Epithelial cell of esophagus (primary cell): Measurements from ENCODE around the gene ISYNA1.

ENCODE experiments used
- DNase-seq: peaks from one replicate; pipeline ENCODE4 v3.0.0; 2010; ENCODE audit warnings: low read depth
- H3K4me3 ChIP-seq: 2 replicates; pipeline ENCODE4 v1.5.1; 2011; ENCODE audit warnings: mild to moderate bottlenecking, low read length, control low read depth
- TF ChIP-seq, protein P1 (sequence below): IDR thresholded peaks from 2 replicates; pipeline ENCODE4 v1.5.1; 2011; ENCODE audit warnings: low read depth, mild to moderate bottlenecking, low read length, control low read depth, inconsistent platforms; ENCODE audit not compliant: insufficient read depth; ENCODE audit errors: missing control alignments

ISYNA1 gene

DNA sequence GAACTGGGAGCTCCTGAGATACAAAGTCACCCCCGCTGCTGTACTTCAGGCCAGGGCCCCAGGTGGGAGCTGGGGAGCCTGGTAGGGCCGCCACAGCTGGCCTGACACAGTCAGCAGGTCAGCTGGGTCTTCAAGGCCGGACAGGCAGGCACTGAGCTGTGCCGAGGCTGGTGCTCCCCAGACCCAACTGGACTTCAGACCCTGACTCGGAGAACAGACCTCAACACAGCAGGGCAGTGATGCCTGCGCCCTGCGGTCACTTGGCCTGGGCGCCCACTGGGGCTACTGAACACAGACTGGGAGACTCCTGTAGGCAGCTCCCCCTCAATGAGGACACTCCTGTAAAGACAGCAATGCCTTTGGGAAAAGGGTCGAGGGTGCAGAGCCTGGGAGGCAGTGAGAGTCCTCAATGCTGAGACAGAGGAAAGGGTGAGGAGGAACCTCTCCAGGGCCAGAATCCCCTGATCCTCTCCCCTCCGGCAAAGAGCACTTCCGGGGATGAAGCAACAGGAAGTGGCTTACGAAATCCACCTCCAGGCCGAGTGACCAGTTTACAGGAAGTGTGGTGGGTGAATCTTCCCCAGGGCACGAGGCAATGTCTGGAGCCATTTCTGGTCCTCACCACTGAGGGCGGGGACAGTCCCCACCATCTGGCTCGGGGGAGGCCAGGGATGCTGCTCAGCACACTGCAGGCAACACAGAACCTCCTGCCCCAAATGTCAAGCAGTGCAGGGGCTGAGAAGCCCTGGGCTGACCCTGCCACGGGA, 40.8 kb upstream of the ISYNA1 start:
- TF ChIP-seq, protein P1, sequence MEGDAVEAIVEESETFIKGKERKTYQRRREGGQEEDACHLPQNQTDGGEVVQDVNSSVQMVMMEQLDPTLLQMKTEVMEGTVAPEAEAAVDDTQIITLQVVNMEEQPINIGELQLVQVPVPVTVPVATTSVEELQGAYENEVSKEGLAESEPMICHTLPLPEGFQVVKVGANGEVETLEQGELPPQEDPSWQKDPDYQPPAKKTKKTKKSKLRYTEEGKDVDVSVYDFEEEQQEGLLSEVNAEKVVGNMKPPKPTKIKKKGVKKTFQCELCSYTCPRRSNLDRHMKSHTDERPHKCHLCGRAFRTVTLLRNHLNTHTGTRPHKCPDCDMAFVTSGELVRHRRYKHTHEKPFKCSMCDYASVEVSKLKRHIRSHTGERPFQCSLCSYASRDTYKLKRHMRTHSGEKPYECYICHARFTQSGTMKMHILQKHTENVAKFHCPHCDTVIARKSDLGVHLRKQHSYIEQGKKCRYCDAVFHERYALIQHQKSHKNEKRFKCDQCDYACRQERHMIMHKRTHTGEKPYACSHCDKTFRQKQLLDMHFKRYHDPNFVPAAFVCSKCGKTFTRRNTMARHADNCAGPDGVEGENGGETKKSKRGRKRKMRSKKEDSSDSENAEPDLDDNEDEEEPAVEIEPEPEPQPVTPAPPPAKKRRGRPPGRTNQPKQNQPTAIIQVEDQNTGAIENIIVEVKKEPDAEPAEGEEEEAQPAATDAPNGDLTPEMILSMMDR, result no peak
- peak; percentile 83 for DNase-seq
- no peak overlapping the region for H3K4me3 ChIP-seq

DNA sequence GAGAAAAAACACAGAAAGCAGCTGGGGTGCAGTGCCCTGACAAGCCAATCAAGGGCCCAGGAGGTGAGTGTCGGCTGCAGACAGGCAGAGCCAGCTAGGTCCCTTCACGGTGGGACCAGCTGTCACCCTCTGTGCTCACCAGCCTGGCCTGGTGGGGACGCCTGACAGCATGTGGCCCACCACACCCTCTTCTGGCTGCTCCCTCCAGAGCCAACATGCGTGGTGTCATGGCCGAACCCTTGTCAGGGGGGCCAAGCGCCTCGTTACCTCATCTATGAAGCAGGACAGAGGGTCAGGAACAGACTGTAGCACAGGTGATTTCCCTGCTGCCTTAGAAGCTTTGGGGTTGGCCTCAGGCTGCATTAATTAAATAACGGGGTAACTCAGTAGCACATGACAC, 40.0 kb upstream of the ISYNA1 start:
- H3K4me3 ChIP-seq, result no peak overlapping the region
- TF ChIP-seq, protein P1, result no peak
- no peak for DNase-seq

DNA sequence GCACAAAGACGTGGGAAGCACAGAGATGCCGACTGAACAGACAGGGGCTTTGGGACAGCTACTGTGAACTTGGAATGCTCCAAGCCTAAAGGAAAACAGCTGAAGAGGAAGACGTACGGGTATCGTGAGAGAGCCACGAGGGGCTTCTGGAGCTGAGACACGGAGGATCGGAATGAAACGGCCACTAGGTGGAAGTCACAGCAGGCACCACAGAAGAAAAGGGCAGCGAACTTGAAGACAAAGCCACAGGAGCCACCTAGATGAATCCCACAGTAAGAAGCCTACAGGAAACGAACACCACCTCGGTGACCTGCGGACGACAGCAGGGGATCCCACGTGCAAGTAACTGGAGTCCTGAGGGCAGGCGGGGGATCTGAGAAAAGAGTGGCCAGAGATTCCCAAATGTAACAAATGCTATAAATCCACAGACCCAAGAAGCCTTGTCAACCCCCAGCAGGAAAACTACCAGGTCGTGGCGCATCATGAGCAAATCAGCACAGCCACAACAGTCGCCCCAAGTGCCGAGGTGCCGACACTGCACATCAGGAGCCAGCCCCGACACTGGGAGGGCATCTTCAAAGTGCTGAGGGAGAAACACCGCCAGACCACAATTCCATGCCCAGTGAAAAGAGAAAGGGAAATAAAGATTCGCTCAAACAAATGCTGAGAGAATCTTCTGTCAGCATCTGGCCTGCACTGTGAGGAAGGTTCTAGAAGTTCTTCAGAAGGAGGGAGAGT, 39.3 kb upstream of the ISYNA1 start:
- TF ChIP-seq, protein P1, result no peak
- DNase-seq, result no peak
- no peak overlapping the region for H3K4me3 ChIP-seq

DNA sequence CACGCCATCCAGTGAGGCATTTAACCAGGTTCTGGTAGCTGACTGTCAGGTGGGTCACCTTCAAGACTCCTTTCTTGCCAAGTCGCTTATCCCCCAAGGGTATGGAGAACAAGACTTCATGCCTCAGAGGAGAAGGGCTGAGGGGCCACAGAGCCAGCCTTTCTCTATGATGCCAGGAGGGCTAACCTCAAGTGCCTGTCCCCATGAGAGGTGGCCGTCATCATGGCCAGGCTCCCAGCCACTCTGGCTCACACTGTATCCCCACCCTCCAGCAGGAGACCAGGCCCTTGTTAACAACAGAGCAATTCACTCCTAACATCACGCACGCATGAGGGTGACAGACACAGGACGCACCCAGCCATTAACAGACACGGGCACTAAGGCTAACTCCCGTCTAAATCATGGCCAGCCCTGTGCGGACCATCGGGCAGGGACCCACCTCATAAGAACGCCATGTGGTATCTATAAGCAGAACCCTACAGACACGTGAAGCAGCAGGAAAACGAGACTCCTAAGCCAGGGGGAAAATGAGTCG, 38.6 kb upstream of the ISYNA1 start:
- no peak overlapping the region for H3K4me3 ChIP-seq
- TF ChIP-seq, protein P1, result no peak
- DNase-seq, result no peak

DNA sequence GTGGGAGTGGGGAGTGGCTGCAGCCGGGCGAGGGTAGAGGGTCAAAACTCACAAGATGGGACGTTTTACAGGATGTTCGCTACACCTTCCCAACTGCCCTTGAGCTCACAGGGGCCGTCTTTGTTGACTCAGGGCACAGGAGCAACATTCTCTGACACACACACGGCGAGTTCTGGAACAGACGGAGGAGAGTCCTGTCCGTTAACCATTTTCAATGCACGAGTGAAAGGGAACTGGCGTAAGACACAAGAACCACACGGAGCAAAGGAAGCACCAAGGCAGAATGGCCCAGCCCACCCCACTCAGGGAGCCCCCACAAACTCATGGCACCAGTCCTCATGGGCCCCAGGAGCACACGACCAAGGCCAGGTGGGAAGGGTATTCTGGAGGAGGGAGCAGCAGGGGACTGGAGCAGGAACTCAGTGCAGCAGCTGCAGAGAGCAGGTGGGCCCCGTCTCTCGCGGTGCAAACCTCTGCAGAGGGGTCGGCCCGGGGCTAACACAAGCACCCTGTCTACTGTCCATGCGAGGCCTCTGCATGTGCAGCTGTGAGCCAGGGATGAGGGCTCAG, 37.9 kb upstream of the ISYNA1 start:
- TF ChIP-seq, protein P1, result no peak
- no peak overlapping the region for H3K4me3 ChIP-seq

DNA sequence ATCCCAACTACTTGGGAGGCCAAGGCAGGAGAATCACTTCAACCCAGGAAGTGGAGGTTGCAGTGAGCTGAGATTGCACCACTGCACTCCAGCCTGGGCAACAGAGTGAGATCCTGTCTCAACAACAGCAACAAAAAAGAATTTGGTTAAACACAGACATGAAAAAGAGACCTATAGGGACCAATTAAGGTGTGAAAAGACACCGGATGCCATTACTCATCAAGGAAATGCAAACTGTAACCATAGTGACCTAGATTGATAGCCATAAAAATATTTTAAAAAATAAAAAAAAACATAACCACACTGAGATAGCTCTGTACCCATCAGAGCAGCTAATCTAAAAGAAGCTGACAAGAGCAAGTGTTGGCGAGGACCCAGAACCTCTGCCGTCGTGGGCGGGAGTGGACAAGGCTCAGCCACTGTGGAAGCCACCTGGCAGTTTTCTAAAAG, 37.1 kb upstream of the ISYNA1 start:
- TF ChIP-seq, protein P1, result no peak
- H3K4me3 ChIP-seq, result no peak overlapping the region
- DNase-seq, result no peak

More for the DNA sequence above, 37.9 kb upstream of the ISYNA1 start:
- DNase-seq, result no peak
